Brain microvascular endothelial cell (primary cell): ENCODE data around the gene COL26A1.

Source experiments
- DNase-seq: peaks from one replicate; pipeline ENCODE4 v3.0.0-alpha.2; 2020
- H3K27ac ChIP-seq: fragments of 250-450 bp; sonication (Bioruptor Pico); 2 replicates; pipeline ENCODE4 v1.5.1; 2020; ENCODE audit warnings: mild to moderate bottlenecking, moderate library complexity
- H3K27me3 ChIP-seq: fragments of 250-450 bp; sonication (Bioruptor Pico); replicated peaks from 2 replicates; pipeline ENCODE4 v1.5.1; 2020; ENCODE audit warnings: mild to moderate bottlenecking
- H3K36me3 ChIP-seq: fragments of 250-450 bp; sonication (Bioruptor Pico); replicated peaks from 2 replicates; pipeline ENCODE4 v1.5.1; 2020; ENCODE audit warnings: mild to moderate bottlenecking
- H3K4me3 ChIP-seq: 2 replicates; pipeline ENCODE4 v1.5.1; 2011; ENCODE audit warnings: low read depth, mild to moderate bottlenecking, control low read depth, low read length, moderate library complexity
- in situ Hi-C: cut with HindIII; loops from 2 replicates; pipeline ENCODE4 v1.10.0; 2017; ENCODE audit warnings: low sequenced_read_pairs, low pct_ligation_motif_present
- TF ChIP-seq, protein P1 (sequence below): IDR thresholded peaks from 2 replicates; pipeline ENCODE4 v1.5.1; 2011; ENCODE audit warnings: low read depth, mild to moderate bottlenecking, moderate library complexity, low read length, control low read depth, inconsistent platforms; ENCODE audit errors: missing control alignments

The COL26A1 gene

DNA sequence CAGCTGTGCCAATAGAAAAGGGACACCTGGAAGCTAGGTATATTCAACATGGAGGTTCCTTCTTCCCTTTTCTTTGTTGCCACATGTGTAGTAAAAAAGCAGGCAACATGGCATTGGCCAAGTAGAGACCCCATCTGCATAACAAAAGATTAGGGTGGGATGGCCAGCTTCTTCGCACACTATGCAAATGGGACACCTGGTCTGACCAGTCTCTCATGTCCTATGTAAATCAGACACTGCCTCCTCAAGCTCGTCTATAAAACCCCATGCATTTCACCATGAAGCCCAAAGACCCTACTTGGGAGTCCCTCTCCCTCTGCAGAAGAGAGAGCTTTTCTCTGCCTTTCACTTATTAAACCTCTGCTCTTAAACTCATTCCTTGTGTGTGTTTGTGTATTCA is 212.5 kb downstream of the COL26A1 start:
- H3K27me3 ChIP-seq = no peaks in the 10 kb centered on the region
- no peak overlapping the region for H3K4me3 ChIP-seq
- H3K36me3 ChIP-seq = no peaks in the 10 kb centered on the region
- no peak for DNase-seq
- TF ChIP-seq, protein P1, sequence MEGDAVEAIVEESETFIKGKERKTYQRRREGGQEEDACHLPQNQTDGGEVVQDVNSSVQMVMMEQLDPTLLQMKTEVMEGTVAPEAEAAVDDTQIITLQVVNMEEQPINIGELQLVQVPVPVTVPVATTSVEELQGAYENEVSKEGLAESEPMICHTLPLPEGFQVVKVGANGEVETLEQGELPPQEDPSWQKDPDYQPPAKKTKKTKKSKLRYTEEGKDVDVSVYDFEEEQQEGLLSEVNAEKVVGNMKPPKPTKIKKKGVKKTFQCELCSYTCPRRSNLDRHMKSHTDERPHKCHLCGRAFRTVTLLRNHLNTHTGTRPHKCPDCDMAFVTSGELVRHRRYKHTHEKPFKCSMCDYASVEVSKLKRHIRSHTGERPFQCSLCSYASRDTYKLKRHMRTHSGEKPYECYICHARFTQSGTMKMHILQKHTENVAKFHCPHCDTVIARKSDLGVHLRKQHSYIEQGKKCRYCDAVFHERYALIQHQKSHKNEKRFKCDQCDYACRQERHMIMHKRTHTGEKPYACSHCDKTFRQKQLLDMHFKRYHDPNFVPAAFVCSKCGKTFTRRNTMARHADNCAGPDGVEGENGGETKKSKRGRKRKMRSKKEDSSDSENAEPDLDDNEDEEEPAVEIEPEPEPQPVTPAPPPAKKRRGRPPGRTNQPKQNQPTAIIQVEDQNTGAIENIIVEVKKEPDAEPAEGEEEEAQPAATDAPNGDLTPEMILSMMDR = no peak
- H3K27ac ChIP-seq = no peak overlapping the region
- in situ Hi-C loops = no loop called here

DNA sequence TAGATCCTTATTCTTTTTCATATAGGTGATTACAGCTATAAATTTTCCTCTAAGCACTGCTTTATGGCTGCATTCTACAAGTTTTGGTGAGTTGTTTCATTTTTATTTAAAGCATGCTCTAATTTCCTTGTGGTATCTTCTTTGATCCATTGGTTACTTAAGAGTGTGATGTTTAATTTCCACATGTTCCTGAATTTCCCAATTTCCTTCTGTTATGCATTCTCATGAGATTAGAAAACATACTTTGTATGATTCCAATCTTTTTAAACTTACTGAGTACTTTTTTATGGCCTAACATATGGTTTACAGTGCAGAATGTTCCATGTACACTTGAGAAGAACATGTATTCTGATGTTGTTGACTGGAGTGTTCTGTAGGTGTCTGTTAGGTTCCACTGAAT is 213.0 kb downstream of the COL26A1 start:
- no peak for DNase-seq
- Histone ChIP-seq H3K27me3 (no peaks in the 10 kb centered on the region), H3K4me3 (no peak overlapping the region), H3K27ac (no peak overlapping the region), H3K36me3 (no peaks in the 10 kb centered on the region)
- TF ChIP-seq, protein P1 = no peak
- in situ Hi-C loops = no loop called here

DNA sequence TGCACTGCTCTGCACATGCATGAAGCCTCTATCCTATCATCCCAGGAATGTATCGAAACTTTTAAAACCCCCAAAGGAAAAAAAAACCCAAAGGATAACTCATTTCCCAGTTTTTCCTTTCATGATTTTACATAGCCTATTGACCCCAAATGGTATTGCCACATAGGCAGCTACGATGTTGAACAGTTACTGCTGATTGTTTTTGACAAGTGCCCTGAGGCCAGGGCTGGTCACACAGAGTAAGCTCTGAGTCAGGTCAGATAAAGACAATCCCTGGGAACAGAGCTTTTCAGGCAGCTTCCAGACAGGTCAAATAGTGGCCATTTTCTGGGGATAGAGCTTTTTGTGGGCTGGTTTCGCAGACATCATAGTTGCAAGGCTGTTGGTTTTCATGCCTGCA is 214.3 kb downstream of the COL26A1 start:
- in situ Hi-C loops = no loop called here
- no peak overlapping the region for H3K27ac ChIP-seq
- TF ChIP-seq, protein P1 = no peak
- DNase-seq = no peak
- no peak overlapping the region for H3K4me3 ChIP-seq
- no peaks in the 10 kb centered on the region for H3K36me3 ChIP-seq
- no peaks in the 10 kb centered on the region for H3K27me3 ChIP-seq

DNA sequence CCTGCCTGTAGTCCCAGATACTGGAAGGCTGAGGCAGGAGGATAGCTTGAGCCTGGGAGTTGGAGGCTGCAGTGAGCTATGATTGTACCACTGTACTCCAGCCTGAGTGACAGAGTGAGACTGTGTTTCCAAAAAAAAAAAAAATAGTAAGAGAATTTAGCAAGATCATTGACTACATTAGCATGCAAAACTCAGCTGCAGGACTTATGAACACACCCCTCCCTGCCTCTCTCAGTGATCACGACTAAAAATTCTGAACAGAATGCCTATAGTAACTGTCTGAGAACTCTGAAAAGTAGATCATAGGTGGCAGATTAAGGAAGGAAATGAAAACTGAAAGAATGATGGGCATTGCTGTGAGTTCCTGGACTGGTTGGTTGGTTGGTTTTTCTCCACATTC is 215.9 kb downstream of the COL26A1 start:
- no peak for DNase-seq
- Histone ChIP-seq H3K36me3 (no peaks in the 10 kb centered on the region), H3K27me3 (no peaks in the 10 kb centered on the region), H3K27ac (no peak overlapping the region), H3K4me3 (no peak overlapping the region)
- in situ Hi-C loops = no loop called here
- TF ChIP-seq, protein P1 = no peak

DNA sequence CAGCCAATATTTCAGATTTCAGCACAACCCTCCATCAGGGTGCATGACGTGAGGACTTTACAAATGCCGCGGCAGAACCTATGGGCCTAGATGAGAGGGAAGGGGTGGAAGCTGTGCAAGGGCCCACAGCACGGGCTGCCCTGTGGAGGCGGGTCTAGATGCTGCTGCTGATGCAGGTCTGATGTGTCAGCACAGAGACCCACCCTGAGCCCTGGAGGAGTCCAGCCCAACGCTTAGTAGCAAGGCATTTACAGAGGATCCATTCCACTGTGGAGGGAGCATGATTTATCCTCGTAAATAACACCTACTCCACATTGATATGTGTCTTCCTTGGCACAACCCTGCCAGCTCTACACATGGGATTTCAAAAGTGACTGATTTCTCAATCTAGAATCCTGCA is 217.9 kb downstream of the COL26A1 start:
- no peaks in the 10 kb centered on the region for H3K36me3 ChIP-seq
- no peak overlapping the region for H3K27ac ChIP-seq
- in situ Hi-C loops = no loop called here
- H3K4me3 ChIP-seq = no peak overlapping the region
- H3K27me3 ChIP-seq = no peaks in the 10 kb centered on the region
- TF ChIP-seq, protein P1 = no peak
- no peak for DNase-seq

DNA sequence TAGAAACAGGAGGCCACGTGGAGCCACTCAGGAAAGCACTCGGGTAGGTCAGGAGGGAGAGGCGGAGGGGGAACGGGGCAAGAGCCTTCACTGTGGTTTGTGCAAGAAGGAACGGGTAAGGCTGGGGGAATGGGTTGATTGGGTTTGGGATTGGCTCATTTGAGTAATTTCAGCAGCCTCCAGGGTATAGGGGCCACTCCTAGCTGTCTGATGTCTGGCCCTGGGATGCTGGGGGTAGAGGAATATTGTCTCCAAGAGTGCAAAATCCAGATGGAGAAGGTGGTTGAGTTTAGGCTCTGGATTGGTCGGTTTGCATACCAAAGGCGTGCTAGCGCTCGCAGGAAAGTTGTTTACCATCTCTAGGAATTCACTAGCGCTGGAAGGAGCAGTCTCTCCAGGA is 219.2 kb downstream of the COL26A1 start:
- in situ Hi-C loops = no loop called here
- DNase-seq = no peak
- TF ChIP-seq, protein P1 = no peak
- Histone ChIP-seq H3K27ac (no peak overlapping the region), H3K36me3 (no peaks in the 10 kb centered on the region), H3K4me3 (no peak overlapping the region), H3K27me3 (no peaks in the 10 kb centered on the region)
